Putamen (tissue), 1 donor: ENCODE results near the gene RWDD4.
"Not testable (repeated sequence)": the region's sequence is repeated elsewhere in the genome, so short reads cannot be mapped to it uniquely, and the experiment has no call there.

Experiments
- DNase-seq: peaks from one replicate; pipeline ENCODE4 v3.0.0-alpha.2; 2016; ENCODE audit warnings: low spot score

RWDD4 gene

DNA sequence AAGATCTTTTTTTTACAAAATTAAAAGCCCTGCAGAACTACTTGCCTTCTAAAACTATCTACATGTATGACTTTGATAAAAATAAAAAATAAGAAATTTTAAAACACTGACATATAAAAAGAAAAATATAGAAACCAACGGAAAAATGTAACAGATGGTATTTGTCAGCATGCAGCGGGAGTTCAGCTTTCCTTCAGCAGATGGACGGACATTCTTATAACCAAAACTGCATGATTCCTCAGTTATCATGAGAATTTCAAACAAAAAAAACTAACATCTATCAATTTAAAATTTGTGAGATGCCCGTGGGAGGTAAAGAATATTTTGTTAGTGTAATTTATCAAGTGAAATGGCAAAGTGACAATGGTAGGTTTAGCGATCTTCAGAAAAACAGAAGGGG is 23.2 kb downstream of the RWDD4 start:
- no peak for DNase-seq

DNA sequence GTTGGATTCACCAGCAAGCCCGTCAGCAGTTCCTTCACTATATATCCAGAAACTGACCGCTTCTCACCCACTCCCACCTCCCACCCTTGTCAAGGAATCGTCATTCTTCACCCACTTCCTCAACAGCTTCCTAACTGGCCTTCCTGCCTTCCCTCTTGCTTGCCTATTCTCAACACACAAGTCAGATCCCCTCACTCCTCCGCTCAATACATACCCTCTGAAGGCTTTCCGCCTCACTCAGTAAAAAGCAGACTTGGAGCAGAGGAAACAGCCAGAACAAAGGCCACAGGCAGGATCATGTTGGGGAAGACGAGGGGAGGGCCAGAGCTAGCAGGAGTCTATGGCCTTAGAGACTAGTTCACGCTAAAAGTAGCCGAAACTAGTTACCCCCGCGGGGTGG is 23.7 kb downstream of the RWDD4 start:
- no peak for DNase-seq

DNA sequence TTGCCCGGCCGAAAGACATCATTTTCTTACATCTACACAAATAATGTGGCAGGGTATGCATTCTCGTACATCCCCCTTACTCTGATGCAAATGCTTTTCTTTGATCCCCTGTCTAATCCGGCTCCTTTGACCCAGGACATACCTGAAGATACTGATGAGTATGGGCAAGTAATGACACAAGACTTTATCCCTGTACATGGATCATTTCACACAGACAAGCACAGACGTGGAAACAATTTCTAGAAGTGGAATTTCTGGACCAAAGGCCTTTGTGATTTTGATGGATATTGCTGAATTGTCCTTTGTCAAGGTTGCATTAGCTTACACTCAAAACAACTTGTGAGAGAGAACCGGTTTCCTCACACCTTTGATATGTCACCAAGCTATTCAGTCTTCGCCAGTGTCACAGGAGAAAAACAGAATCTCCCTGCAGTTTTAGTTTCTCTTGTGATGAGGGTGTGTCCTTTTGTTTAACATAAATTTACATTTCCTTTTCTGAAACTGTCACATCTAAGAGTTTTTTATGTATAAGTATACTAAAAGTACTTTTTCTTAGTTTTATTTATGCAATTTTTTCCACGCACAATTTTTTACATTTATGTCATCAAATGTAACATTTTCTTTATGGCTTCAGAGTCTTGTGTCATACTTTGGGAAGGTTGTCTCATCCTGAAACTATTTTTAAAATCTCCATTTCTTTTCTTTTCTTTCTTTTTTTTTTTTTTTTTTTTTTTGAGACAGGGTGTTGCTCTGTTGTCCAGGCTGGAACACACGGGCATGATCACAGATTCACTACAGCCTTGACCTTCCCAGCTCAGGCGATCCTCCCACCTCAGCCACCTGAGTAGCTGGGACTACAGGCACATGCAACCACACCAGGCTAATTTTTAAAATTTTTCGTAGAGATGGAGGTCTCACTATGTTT is 25.2 kb downstream of the RWDD4 start:
- DNase-seq: no peak

DNA sequence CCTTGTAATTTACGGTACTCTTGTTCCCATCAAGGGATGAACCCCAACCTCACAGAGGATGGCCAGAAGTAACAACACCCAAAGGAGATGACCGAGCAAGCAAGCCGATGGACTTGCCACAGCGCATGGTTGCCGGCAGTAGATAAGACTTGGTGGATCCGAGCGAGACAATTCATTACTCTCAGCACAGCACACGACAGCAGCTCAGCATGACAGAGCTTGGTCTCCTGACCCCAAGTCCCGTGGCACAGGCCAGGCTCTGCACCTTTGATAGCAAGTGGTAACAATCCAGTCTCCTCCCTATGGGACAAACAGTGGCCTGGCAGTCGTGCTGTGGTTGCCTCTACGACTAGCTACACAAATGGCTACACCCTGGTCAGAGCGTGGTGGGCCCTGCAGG is 26.3 kb downstream of the RWDD4 start:
- no peak for DNase-seq

DNA sequence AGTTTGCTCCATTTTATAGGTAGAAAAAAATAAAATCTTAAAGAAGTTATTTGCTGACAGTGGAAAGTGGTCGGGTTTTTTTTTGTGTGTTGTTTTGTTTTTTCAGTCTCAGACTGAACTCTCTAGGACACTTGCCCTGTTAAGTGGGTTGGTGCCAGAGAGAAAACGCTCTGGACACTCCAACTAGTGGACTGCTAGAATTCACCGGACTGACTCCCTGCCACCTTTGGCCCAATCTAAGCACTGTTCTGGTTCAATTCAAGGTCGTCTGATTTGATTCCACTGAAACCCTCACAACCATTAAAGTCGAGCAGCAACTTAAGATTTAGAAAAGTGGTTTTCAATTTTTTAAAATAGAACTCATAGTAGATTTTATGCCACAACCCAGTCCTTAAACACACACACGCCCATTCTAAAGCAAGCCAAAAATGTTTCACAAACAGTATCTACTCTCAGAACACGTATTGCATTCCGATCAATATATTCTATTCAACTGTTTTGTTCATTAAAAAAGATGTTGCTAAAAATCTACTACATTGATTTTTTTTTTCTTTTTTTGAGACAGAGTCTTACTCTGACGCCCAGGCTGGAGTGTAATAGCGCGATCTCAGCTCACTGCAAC is 27.3 kb downstream of the RWDD4 start:
- no peak for DNase-seq

DNA sequence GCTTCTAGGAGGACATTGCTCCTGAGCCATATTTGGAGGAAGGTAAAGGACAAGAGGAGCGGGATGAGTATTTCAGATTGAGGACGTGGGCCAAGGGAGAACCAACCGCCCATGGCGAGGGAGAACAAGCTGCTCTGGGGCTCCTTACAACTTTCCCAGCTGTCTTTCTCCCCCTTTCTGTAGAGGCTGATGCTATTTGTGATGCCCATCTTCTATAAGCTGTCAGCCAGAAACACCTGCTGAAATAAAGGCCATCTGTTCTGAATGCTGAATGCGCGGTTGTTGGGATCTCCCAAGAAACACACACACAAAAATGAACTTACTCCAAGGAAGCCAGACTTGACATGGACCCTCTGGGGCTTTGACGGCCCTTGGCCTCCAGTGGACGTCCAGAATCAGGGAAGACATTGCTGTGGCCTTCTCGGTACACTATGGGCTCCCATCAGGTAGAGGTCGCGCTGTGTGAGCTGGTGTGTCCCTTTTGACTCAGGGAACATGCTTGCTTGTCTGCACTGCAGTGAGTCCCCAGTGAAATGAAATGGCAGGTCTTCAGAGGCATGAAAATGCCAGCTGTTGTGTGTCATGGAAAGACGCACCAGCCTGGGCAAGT is 30.9 kb downstream of the RWDD4 start:
- DNase-seq: no peak

- DNase-seq: not testable (repeated sequence)
Observed at GRCh38 chr4:183627286-183627685, 31.7 kb downstream of the RWDD4 start.

DNA sequence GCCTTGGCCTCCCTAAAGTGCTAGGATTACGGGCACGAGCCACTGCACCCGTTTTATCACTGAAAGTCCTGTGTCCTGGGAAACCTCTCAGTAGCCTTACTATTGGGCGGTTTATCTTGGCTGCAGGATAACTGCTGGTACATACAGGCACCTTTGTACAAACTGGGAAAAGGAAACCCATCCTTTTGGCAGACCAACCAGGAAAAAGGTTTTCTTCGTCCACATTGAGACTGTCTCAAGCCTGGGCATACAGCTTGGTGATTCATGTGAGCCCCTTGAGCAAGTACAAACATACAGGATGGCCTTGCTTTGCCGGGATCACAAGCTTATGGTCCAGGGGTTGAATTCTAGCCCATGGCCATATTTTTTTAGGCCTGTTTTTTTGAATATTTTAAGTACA is 32.8 kb downstream of the RWDD4 start:
- no peak for DNase-seq

GRCh38 chr4:183624548-183624947 is 34.4 kb downstream of the RWDD4 start:
- DNase-seq: no peak

DNA sequence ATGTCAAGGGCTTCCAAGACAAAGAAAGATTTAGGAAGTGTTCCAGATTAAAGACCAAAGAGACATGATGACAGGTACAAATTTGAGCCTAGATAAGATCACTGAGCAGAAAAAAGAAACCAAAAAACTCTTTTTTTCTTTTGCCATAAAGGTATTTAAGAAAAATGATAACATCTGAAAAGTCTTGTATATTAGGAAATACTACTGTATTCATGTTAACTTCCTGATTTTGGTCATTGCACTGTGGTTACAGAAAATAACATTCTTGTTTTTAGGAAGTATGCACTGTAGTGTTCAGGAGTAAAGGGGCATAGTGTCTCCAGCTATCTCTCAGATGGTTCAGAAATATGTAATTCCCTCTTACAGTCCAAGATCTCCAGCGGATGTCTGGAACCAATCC is 37.1 kb downstream of the RWDD4 start:
- DNase-seq: no peak

DNA sequence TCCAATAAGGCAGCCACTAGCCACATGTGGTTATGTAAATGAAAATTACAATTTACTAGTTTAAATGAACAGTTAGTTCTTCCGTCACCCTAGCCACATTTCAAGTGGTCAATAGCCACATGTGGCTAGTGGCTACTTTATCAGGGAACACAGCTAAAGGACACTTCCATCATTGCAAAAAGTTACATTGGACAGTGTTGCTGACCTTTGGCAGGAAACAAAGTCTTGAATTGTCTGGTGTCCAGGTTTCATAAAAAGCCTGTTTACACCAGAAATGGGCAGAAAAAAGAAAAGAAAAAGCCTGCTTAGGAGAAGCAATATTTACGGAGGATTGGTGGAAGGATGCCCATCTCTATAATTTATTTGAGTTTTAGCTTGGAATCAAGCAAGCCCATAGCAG is 38.6 kb downstream of the RWDD4 start:
- no peak for DNase-seq

DNA sequence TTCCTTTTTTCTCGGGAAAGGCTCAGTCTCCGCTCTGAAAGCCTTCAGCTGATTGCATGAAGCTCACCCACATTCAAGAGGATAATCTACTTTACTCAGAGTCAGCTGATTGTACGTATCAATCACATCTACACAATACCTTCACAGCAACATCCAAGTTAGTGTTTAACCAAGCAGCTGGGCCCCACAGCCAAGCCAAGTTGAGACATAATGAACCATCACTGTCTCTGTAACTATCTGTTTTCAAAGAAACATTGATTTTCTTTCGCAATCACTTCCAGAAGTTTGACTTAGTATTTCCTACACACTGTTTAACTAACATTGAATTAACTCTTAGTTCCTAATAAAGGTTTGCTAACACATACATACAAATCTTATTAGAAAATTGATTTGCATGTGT is 40.3 kb downstream of the RWDD4 start:
- DNase-seq: no peak

DNA sequence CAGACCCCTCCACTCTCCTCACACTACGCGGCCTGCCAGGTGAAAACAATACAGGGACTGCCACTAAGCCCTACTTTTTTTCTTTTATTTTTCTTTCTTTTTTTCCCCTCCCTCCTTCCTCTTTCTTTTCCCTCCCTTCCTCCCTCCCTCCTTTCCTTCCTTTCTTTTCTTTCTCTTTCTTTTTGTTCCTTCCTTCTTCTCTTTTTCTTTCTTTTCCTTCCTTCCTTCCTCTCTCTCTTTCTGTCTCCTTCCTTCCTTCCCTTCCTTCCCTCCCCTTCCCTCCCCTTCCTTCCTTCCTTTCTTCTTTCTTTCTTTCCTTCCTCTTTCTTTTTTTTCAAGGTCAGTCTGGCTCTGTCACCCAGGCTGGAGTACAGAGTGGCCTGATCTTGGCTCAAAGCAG is 41.9 kb downstream of the RWDD4 start:
- no peak for DNase-seq

DNA sequence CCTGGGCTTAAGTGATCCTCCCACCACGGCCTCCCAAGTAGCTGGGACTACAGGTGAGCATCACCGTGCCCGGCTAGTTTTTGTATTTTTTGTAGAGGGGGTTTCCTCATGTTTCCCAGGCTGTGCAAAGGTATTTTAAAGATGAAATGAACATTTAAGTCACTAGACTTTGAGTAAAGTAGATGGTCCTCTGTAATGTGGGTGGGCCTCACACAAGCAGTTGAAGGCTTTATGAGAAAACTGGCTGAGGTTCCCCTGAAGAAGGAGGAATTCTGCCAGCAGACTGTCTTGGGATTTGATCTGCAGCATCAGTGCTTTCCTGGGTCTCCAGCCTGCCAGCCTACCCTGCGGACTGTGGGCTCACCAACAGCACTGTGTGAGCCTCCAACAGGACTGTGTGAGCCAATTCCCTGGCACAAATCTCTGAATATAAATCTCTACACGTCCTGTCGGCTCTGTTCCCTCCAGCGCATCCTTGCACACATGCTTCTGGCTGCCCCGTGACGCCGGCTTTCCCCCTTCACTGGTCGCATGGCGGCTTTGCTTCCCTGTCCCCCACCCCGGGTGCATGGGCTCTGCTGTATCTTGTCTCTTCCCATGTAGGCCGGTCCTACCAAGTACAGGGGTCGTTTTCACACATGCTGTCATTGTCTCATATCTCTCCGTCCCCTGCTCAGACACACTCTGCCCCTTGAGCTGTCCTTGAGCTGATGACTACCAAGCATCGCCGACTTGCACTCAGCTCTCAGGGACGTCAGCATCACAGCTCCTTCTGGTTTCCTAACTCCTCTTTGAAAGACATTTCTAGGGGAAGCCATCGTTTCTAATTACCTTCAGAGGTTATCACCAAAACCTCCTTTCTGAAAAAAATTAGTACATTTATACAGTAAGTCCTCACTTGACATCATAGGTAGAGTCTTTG is 46.4 kb downstream of the RWDD4 start:
- DNase-seq: no peak

DNA sequence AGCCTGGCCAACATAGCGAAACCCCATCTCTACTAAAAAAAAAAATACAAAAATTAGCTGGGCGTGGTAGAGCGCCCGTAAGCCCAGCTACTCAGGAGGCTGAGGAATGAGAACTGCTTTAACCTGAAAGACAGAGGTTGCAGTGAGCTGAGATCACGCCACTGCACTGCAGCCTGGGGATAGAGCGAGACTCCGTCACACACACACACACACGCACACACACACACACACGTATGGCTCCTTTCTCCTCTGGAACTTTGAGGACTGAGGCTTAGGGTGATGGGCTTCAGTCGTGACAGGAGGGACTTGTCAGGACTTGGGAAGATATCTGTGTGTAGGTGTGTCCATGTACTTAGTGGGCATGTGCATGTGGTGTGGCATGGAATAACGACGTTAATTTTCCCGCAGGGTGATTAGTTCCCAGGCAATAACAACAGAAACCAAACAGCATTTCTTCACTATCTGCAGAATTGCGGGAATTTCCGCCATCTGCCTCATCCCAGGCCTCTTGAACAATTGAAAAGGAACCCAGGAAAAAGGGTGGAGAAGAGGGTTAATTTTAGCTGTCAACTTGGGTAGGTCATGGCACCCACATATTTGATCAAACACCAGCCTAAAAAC is 47.7 kb downstream of the RWDD4 start:
- DNase-seq: no peak

- no peak for DNase-seq
Observed at GRCh38 chr4:183610613-183611012, 48.4 kb downstream of the RWDD4 start.

- DNase-seq: no peak
Observed at GRCh38 chr4:183610033-183610432, 49.0 kb downstream of the RWDD4 start.

DNA sequence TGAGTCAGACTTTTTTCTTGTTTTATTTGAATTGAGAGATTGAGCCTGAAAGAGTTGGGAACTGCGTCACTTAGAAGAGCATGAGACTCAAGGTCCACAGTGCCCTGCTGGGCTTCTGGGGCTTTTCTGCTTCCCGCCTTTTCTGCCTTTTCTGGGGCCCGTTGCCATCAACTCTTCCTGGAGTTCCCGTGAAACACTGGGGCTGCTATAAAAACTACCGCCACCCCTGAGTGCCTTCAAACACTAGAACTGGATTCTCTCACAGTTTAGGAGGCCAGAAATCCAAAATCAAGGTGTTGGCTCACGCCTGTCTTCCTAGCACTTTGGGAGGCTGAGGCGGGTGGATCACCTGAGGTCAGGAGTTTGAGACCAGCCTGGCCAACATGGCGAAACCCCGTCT is 49.8 kb downstream of the RWDD4 start:
- no peak for DNase-seq

DNA sequence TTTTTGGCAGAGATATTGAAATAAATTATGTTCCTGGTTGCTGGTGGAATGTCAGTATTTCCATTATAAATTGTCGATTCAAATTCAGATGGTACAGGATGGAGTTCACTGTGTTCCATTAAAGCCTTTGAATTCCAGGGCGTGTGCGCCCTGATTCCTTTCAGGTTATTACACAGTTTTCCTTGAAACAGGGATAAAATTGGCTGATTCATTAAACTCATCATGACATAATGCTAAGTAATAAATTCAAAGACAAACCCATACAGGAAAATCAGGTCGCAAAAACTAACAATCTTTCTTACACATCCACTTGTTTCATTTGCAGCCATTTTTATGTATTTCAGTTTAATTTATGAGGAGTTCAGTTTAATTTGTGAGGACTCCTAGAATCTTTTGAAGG is 51.1 kb downstream of the RWDD4 start:
- no peak for DNase-seq

- no peak for DNase-seq
Observed at GRCh38 chr4:183602557-183603027, 56.4 kb downstream of the RWDD4 start.

DNA sequence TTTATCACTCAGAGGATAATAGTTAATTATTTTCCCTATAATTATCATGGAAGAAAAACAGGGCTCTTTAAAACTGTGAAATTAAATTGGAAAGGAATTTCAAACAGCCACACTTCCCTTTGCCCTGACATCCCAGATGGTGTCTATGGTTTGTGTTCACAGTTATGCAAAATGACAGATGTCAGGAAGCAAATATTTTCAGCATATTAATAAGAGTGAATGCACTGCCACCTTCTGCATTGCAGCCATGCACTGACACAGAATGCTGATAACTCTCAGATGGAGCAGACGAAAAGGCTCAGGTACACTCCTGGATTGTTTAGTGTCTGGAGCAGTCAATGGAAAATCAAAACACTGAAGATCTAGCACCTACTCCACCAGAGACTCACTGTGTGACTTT is 57.6 kb downstream of the RWDD4 start:
- no peak for DNase-seq
